ENCODE measurements around the gene SDCCAG8.

SDCCAG8 gene

GRCh38 chr1:243254233-243254926 lies 1.5 kb upstream of the SDCCAG8 start:
- DNase-seq (ENCODE audit: low spot score): peak; percentile 68

- peak; percentile 98 for DNase-seq (ENCODE audit: low spot score)
Observed at GRCh38 chr1:243254927-243255790, 682 bp upstream of the SDCCAG8 start, which contains the start of gene CEP170. Gene CEP170 (minus strand): TSS chr1:243255281. CDS start chr1:243225280, 30,001 bp downstream.

- DNase-seq (ENCODE audit: low spot score): no peak
Observed at GRCh38 chr1:243256590-243256989, 749 bp downstream of the SDCCAG8 start.

- DNase-seq (ENCODE audit: low spot score): no peak
Observed at GRCh38 chr1:243257189-243257588, 1.3 kb downstream of the SDCCAG8 start.

GRCh38 chr1:243258731-243259130 lies 2.9 kb downstream of the SDCCAG8 start:
- no peak for DNase-seq (ENCODE audit: low spot score)

- DNase-seq (ENCODE audit: low spot score): no peak
Observed at GRCh38 chr1:243260221-243260880, 4.5 kb downstream of the SDCCAG8 start.

GRCh38 chr1:243261390-243261789 lies 5.5 kb downstream of the SDCCAG8 start:
- no peak for DNase-seq (ENCODE audit: low spot score)

- peak; percentile 78 for DNase-seq (ENCODE audit: low spot score)
Observed at GRCh38 chr1:243264717-243265116, 8.9 kb downstream of the SDCCAG8 start.

GRCh38 chr1:243266231-243266630 lies 10.4 kb downstream of the SDCCAG8 start:
- DNase-seq (ENCODE audit: low spot score): no peak

GRCh38 chr1:243267471-243267880 lies 11.6 kb downstream of the SDCCAG8 start:
- no peak for DNase-seq (ENCODE audit: low spot score)

- DNase-seq (ENCODE audit: low spot score): no peak
Observed at GRCh38 chr1:243267914-243268653, 12.2 kb downstream of the SDCCAG8 start.

GRCh38 chr1:243268751-243269460 lies 13.1 kb downstream of the SDCCAG8 start:
- DNase-seq (ENCODE audit: low spot score): no peak

GRCh38 chr1:243269461-243269801 lies 13.6 kb downstream of the SDCCAG8 start:
- DNase-seq (ENCODE audit: low spot score): no peak

- no peak for DNase-seq (ENCODE audit: low spot score)
Observed at GRCh38 chr1:243270097-243270864, 14.4 kb downstream of the SDCCAG8 start.

GRCh38 chr1:243271996-243272395 lies 16.2 kb downstream of the SDCCAG8 start:
- no peak for DNase-seq (ENCODE audit: low spot score)

GRCh38 chr1:243272401-243272800 lies 16.6 kb downstream of the SDCCAG8 start:
- DNase-seq (ENCODE audit: low spot score): no peak

- DNase-seq (ENCODE audit: low spot score): no peak
Observed at GRCh38 chr1:243273506-243273905, 17.7 kb downstream of the SDCCAG8 start.

- DNase-seq (ENCODE audit: low spot score): no peak
Observed at GRCh38 chr1:243273945-243274344, 18.1 kb downstream of the SDCCAG8 start.

- DNase-seq (ENCODE audit: low spot score): no peak
Observed at GRCh38 chr1:243275316-243275715, 19.5 kb downstream of the SDCCAG8 start.

- DNase-seq (ENCODE audit: low spot score): no peak
Observed at GRCh38 chr1:243280571-243281129, 24.8 kb downstream of the SDCCAG8 start.
